ENCODE measurements around the gene POU2AF3. TPM values are rescaled to one million over a fixed set of nuclear protein-coding genes. Genes with fewer than 3 reads are reported as not detected.
A peak's percentile ranks its signal among the peaks of the same experiment; 100 is the strongest.

The POU2AF3 gene
- total RNA-seq, 2 donors from 2014 or later: 1.0 to 10.9 TPM

- TF ChIP-seq POLR2A (IDR thresholded peaks at IDR 0.05): no peak
- TF ChIP-seq CTCF (IDR thresholded peaks at IDR 0.05): no peak
- 46 to 51% methylated on average over 3 of the region's 3 CpGs for WGBS, 2 donors
- H3K27ac ChIP-seq: no peak overlapping the region
- no peaks in the 10 kb centered on the region for H3K9me3 ChIP-seq
- intact Hi-C loops (cut with DNase I): no loop called here
- H3K4me1 ChIP-seq: peaks cover 6% of the 10 kb centered on the region
- H3K4me3 ChIP-seq: no peak overlapping the region
- ATAC-seq (no peak), DNase-seq (no peak)
- no peaks in the 10 kb centered on the region for H3K36me3 ChIP-seq (replicated peaks in 1 of 2; ENCODE audit: insufficient read depth in 1 of 2, low read depth in 2 of 2)
- no peaks in the 10 kb centered on the region for H3K27me3 ChIP-seq
These were observed 44.0 kb downstream of the POU2AF3 start for GRCh38 chr11:111342329-111342728.

GRCh38 chr11:111344032-111344431 lies 45.7 kb downstream of the POU2AF3 start:
- Histone ChIP-seq H3K9me3 (no peaks in the 10 kb centered on the region), H3K4me1 (peaks cover 6% of the 10 kb centered on the region), H3K27me3 (no peaks in the 10 kb centered on the region), H3K4me3 (no peak overlapping the region), H3K36me3 (replicated peaks in 1 of 2; ENCODE audit: insufficient read depth in 1 of 2, low read depth in 2 of 2) (no peaks in the 10 kb centered on the region), H3K27ac (no peak overlapping the region)
- ATAC-seq (peak; percentile 48), DNase-seq (peak in 3 of 4 donors; percentile 46 to 58 (median 47))
- no peak for TF ChIP-seq POLR2A (IDR thresholded peaks at IDR 0.05)
- WGBS, 2 donors: 78 to 81% methylated on average over 3 of the region's 3 CpGs
- intact Hi-C loops (cut with DNase I): no loop called here

GRCh38 chr11:111347002-111347722 lies 48.8 kb downstream of the POU2AF3 start:
- intact Hi-C loops (cut with DNase I): no loop called here
- ATAC-seq (no peak), DNase-seq (no peak)
- H3K4me3 ChIP-seq: no peak overlapping the region
- H3K36me3 ChIP-seq (replicated peaks in 1 of 2; ENCODE audit: insufficient read depth in 1 of 2, low read depth in 2 of 2): no peaks in the 10 kb centered on the region
- WGBS, 2 donors: 88 to 90% methylated on average over 6 of the region's 6 CpGs
- no peaks in the 10 kb centered on the region for H3K27me3 ChIP-seq
- H3K27ac ChIP-seq: no peak overlapping the region
- no peaks in the 10 kb centered on the region for H3K9me3 ChIP-seq
- TF ChIP-seq CTCF (IDR thresholded peaks at IDR 0.05) (no peak), POLR2A (IDR thresholded peaks at IDR 0.05) (no peak)
- peaks cover 15% of the 10 kb centered on the region for H3K4me1 ChIP-seq

- intact Hi-C loops (cut with DNase I): no loop called here
- Histone ChIP-seq H3K4me3 (no peak overlapping the region), H3K4me1 (peaks cover 16% of the 10 kb centered on the region), H3K36me3 (replicated peaks in 1 of 2; ENCODE audit: insufficient read depth in 1 of 2, low read depth in 2 of 2) (no peaks in the 10 kb centered on the region), H3K27ac (no peak overlapping the region), H3K27me3 (no peaks in the 10 kb centered on the region), H3K9me3 (no peaks in the 10 kb centered on the region)
- no peak for TF ChIP-seq CTCF (IDR thresholded peaks at IDR 0.05)
- no peak for TF ChIP-seq POLR2A (IDR thresholded peaks at IDR 0.05)
- 88 to 92% methylated on average over 3 of the region's 3 CpGs for WGBS, 2 donors
- peak; percentile 36 for ATAC-seq
- DNase-seq: no peak
These were observed 49.4 kb downstream of the POU2AF3 start for GRCh38 chr11:111347723-111348115.

- peaks cover 21% of the 10 kb centered on the region for H3K4me1 ChIP-seq
- no peak overlapping the region for H3K4me3 ChIP-seq
- TF ChIP-seq POLR2A (IDR thresholded peaks at IDR 0.05) (no peak), CTCF (IDR thresholded peaks at IDR 0.05) (no peak)
- no peak for ATAC-seq
- intact Hi-C loops (cut with DNase I): no loop called here
- no peaks in the 10 kb centered on the region for H3K27me3 ChIP-seq
- 73% methylated on average over 3 of the region's 3 CpGs for WGBS, 2 donors
- no peaks in the 10 kb centered on the region for H3K9me3 ChIP-seq
- no peaks in the 10 kb centered on the region for H3K36me3 ChIP-seq (replicated peaks in 1 of 2; ENCODE audit: insufficient read depth in 1 of 2, low read depth in 2 of 2)
- H3K27ac ChIP-seq: no peak overlapping the region
- DNase-seq: no peak
These were observed 49.8 kb downstream of the POU2AF3 start for GRCh38 chr11:111348147-111348546.
